MM.1S (cell line): ENCODE measurements around the gene PRKAA2.

ENCODE experiments used
- DNase-seq: peaks from one replicate; pipeline ENCODE4 v3.0.0-alpha.2; 2015
- H2AFZ ChIP-seq: fragments of 300-600 bp; sonication (generic); 2 replicates; pipeline ENCODE4 v1.6.0; 2016; ENCODE audit warnings: antibody characterized with exemption, low read length
- H3F3A ChIP-seq: fragments of 300-600 bp; sonication (generic); 2 replicates; pipeline ENCODE4 v1.6.1; 2016; ENCODE audit warnings: mild to moderate bottlenecking, antibody characterized with exemption, low read length, moderate library complexity, mixed read lengths; ENCODE audit not compliant: insufficient read depth
- H3K27ac ChIP-seq: fragments of 300-600 bp; sonication (generic); 2 replicates; pipeline ENCODE4 v1.5.1; 2016; ENCODE audit warnings: mild to moderate bottlenecking, low read length
- H3K27me3 ChIP-seq: fragments of 300-600 bp; sonication (generic); replicated peaks from 2 replicates; pipeline ENCODE4 v1.6.0; 2016; ENCODE audit warnings: low read length; ENCODE audit not compliant: insufficient read depth
- H3K36me3 ChIP-seq: fragments of 300-600 bp; sonication (generic); replicated peaks from 2 replicates; pipeline ENCODE4 v1.6.1; 2016; ENCODE audit warnings: mild to moderate bottlenecking, low read length, mixed read lengths; ENCODE audit not compliant: insufficient read depth
- H3K4me1 ChIP-seq: fragments of 300-600 bp; sonication (generic); 2 replicates; pipeline ENCODE4 v1.6.1; 2016; ENCODE audit warnings: low read length, mixed read lengths
- H3K4me2 ChIP-seq: fragments of 300-600 bp; sonication (generic); 2 replicates; pipeline ENCODE4 v1.6.0; 2016; ENCODE audit warnings: low read depth, low read length
- H3K4me3 ChIP-seq: fragments of 300-600 bp; sonication (generic); 2 replicates; pipeline ENCODE4 v1.5.1; 2016; ENCODE audit warnings: low read length, mixed read lengths
- H3K79me2 ChIP-seq: fragments of 300-600 bp; sonication (generic); 2 replicates; pipeline ENCODE4 v1.6.1; 2016; ENCODE audit warnings: mixed run types, low read length, mixed read lengths
- H3K9ac ChIP-seq: fragments of 300-600 bp; sonication (generic); 2 replicates; pipeline ENCODE4 v1.6.1; 2016; ENCODE audit warnings: low read length, mixed read lengths
- H3K9me2 ChIP-seq: fragments of 300-600 bp; sonication (generic); replicated peaks from 2 replicates; pipeline ENCODE4 v1.6.1; 2016; ENCODE audit warnings: mild to moderate bottlenecking, low read length, mixed read lengths; ENCODE audit not compliant: insufficient read depth
- H3K9me3 ChIP-seq: fragments of 300-600 bp; sonication (generic); replicated peaks from 2 replicates; pipeline ENCODE4 v1.6.1; 2016; ENCODE audit warnings: mild to moderate bottlenecking, low read length, mixed read lengths; ENCODE audit not compliant: insufficient read depth
- H4K20me1 ChIP-seq: fragments of 300-600 bp; sonication (generic); 2 replicates; pipeline ENCODE4 v1.6.1; 2016; ENCODE audit warnings: mild to moderate bottlenecking, low read length, moderate library complexity, mixed read lengths; ENCODE audit not compliant: insufficient read depth
- CTCF ChIP-seq: fragments of 300-600 bp; sonication (generic); IDR thresholded peaks from 2 replicates; pipeline ENCODE4 v1.5.1; 2016; ENCODE audit warnings: antibody characterized with exemption, low read length, mixed read lengths
- EZH2 ChIP-seq: fragments of 300-600 bp; sonication (generic); optimal IDR thresholded peaks from 2 replicates; pipeline ENCODE3; 2017; ENCODE audit warnings: low read depth, mild to moderate bottlenecking, antibody characterized with exemption, low read length, mixed read lengths
- EZH2phosphoT487 ChIP-seq: fragments of 300-600 bp; sonication (generic); IDR thresholded peaks from 2 replicates; pipeline ENCODE4 v1.6.1; 2018; ENCODE audit warnings: antibody characterized with exemption, low read length

PRKAA2 gene

GRCh38 chr1:56726706-56727105 lies 81.6 kb downstream of the PRKAA2 start:
- Histone ChIP-seq H2AFZ (no peak overlapping the region), H3K4me1 (peaks cover 8% of the 10 kb centered on the region; the same call in 1 of the 2 replicates), H4K20me1 (no peaks in the 10 kb centered on the region), H3K9me3 (no peaks in the 10 kb centered on the region), H3K36me3 (no peaks in the 10 kb centered on the region), H3F3A (no peaks in the 10 kb centered on the region), H3K9me2 (no peaks in the 10 kb centered on the region), H3K4me3 (no peak overlapping the region), H3K27ac (no peak overlapping the region), H3K27me3 (no peaks in the 10 kb centered on the region), H3K9ac (no peak overlapping the region), H3K4me2 (no peak overlapping the region), H3K79me2 (no peaks in the 10 kb centered on the region)
- TF ChIP-seq EZH2phosphoT487, result no peak
- TF ChIP-seq EZH2, result no peak
- no peak for TF ChIP-seq CTCF
- DNase-seq, result no peak

- Histone ChIP-seq H3K79me2 (no peaks in the 10 kb centered on the region), H3K4me1 (peaks cover 8% of the 10 kb centered on the region; the same call in 1 of the 2 replicates), H3K4me2 (no peak overlapping the region), H3K27me3 (no peaks in the 10 kb centered on the region), H4K20me1 (no peaks in the 10 kb centered on the region), H3K36me3 (no peaks in the 10 kb centered on the region), H3K27ac (no peak overlapping the region), H3F3A (no peaks in the 10 kb centered on the region), H3K9me3 (no peaks in the 10 kb centered on the region), H3K9me2 (no peaks in the 10 kb centered on the region), H3K9ac (no peak overlapping the region), H3K4me3 (no peak overlapping the region), H2AFZ (no peak overlapping the region)
- TF ChIP-seq EZH2 (no peak), CTCF (no peak), EZH2phosphoT487 (no peak)
- peak; percentile 64 for DNase-seq
Observed at GRCh38 chr1:56728964-56729363, 83.8 kb downstream of the PRKAA2 start.

DNA sequence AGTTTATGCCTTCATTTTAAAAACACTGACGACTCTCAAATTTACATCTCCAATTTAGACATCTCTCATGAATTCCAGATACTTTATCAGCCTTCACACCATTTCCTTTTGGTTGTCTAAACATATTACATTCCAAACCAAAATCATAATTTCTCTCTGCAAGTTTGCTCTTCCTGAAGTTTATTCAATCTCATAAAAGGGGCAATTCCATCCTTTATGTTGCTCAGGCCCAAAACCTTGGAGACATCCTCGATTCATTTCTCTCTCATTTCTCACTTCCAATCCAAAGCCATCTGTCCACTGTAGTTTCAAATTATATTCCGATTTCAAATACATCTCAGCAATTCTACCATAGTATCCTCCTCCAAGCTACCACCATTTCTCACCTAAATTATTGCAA lies 100.1 kb downstream of the PRKAA2 start:
- H2AFZ ChIP-seq, result no peak overlapping the region
- no peaks in the 10 kb centered on the region for H3K9me3 ChIP-seq
- no peaks in the 10 kb centered on the region for H3K9me2 ChIP-seq
- no peaks in the 10 kb centered on the region for H3K4me1 ChIP-seq
- H3K4me2 ChIP-seq, result no peak overlapping the region
- no peaks in the 10 kb centered on the region for H3K79me2 ChIP-seq
- no peak overlapping the region for H3K4me3 ChIP-seq
- TF ChIP-seq EZH2phosphoT487, result no peak
- no peak for TF ChIP-seq EZH2
- TF ChIP-seq CTCF, result no peak
- H3K27me3 ChIP-seq, result no peaks in the 10 kb centered on the region
- H3K36me3 ChIP-seq, result no peaks in the 10 kb centered on the region
- no peaks in the 10 kb centered on the region for H3F3A ChIP-seq
- no peak overlapping the region for H3K9ac ChIP-seq
- no peaks in the 10 kb centered on the region for H4K20me1 ChIP-seq
- H3K27ac ChIP-seq, result no peak overlapping the region
- DNase-seq, result no peak
